HepG2 (cell line): ENCODE results near the gene SAMD13. TPM values are rescaled to one million over a fixed set of nuclear protein-coding genes. Genes with fewer than 3 reads are reported as not detected.

Experiments used
- ATAC-seq: fragments of 200-7000 bp; cut with Tn5 transposase; 3 replicates; pipeline ENCODE4 v1.9.1; 2020; ENCODE audit warnings: mild to moderate bottlenecking, moderate library complexity
- BruUV-seq: library from RNA; stranded (reverse); fragments of 400-500 nt; replicated peaks from 2 replicates; lab custom pipeline; 2021; lab: Mats Ljungman, UMichigan
- CTCF ChIA-PET: fragments of 300-600 bp; formaldehyde crosslinking; extraction: SDS; loops from one replicate; lab custom pipeline; 2021; ENCODE audit warnings: low total read pairs, inconsistent platforms, low intra/inter-chr PET ratio; lab: Yijun Ruan, JAX
- POLR2A ChIA-PET: fragments of 350-600 bp; sonication (Branson Sonifier 250); formaldehyde crosslinking; loops from one replicate; lab custom pipeline; 2020; ENCODE audit warnings: antibody characterized with exemption, inconsistent platforms; lab: Yijun Ruan, JAX
- DNase-seq: peaks from one replicate; pipeline ENCODE4 v3.0.0-alpha.2; 2015; ENCODE audit warnings: low spot score
- FAIRE-seq: peaks from 3 replicates; lab custom pipeline; 2011; peaks lifted over from hg19 to GRCh38; lab: Jason Lieb, UNC
- H2AFZ ChIP-seq: one replicate; pipeline ENCODE4 v1.6.1; 2011; ENCODE audit warnings: low read length, inconsistent platforms
- H3K27ac ChIP-seq: fragments of 300-600 bp; 3 replicates; pipeline ENCODE4 v1.8.0; 2011; ENCODE audit warnings: mixed run types, mild to moderate bottlenecking, mixed read lengths, low read length, inconsistent platforms; ENCODE audit not compliant: insufficient read depth; ENCODE audit errors: extremely low read length
- H3K27me3 ChIP-seq, 2 experiments: fragments of 200-600 bp in 1 of 2; 2 replicates in 1 of 2; 3 replicates in 1 of 2; pipeline versions ENCODE4 v1.6.0 to v1.8.0; 2011; ENCODE audit warnings: low read length in 2 of 2, mild to moderate bottlenecking in 2 of 2, moderate library complexity in 2 of 2, inconsistent platforms in 1 of 2; ENCODE audit not compliant: insufficient read depth in 2 of 2, control insufficient read depth in 1 of 2
- H3K36me3 ChIP-seq, 2 experiments: fragments of 200-600 bp in 1 of 2; replicated peaks in 1 of 2; 2 replicates in 1 of 2; 3 replicates in 1 of 2; pipeline versions ENCODE4 v1.5.1 to v1.8.0; 2011; ENCODE audit warnings: low read length in 2 of 2, inconsistent platforms in 1 of 2; ENCODE audit not compliant: insufficient read depth in 2 of 2, control insufficient read depth in 1 of 2
- H3K4me1 ChIP-seq: 2 replicates; pipeline ENCODE4 v1.5.1; 2012; ENCODE audit warnings: low read length, inconsistent platforms; ENCODE audit not compliant: insufficient read depth
- H3K4me2 ChIP-seq: 2 replicates; pipeline ENCODE4 v1.6.0; 2011; ENCODE audit warnings: low read depth, low read length, inconsistent platforms
- H3K4me3 ChIP-seq, 3 experiments: fragments of 200-600 bp in 1 of 3; sonication (generic), shearing (Covaris generic) in 1 of 3; replicated peaks in 1 of 3; 2 replicates each; pipeline ENCODE4 v1.5.1; 2011 to 2016; ENCODE audit warnings: low read length in 3 of 3, inconsistent platforms in 2 of 3, low read depth in 2 of 3, mild to moderate bottlenecking in 2 of 3, control low read depth in 1 of 3, mixed read lengths in 1 of 3; ENCODE audit not compliant: insufficient read depth in 1 of 3
- H3K79me2 ChIP-seq: one replicate; pipeline ENCODE4 v1.6.1; 2011; ENCODE audit warnings: low read length, inconsistent platforms; ENCODE audit not compliant: insufficient read depth
- H3K9ac ChIP-seq: 2 replicates; pipeline ENCODE4 v1.6.0; 2011; ENCODE audit warnings: mild to moderate bottlenecking, low read depth, low read length, inconsistent platforms; ENCODE audit not compliant: insufficient read depth
- H3K9me3 ChIP-seq: 2 replicates; pipeline ENCODE4 v1.5.1; 2012; ENCODE audit warnings: mild to moderate bottlenecking, low read length
- H4K20me1 ChIP-seq: 2 replicates; pipeline ENCODE4 v1.6.0; 2011; ENCODE audit warnings: inconsistent platforms, mild to moderate bottlenecking, low read length, moderate library complexity; ENCODE audit not compliant: insufficient read depth
- ELF4 ChIP-seq: sonication (generic); formaldehyde crosslinking; IDR thresholded peaks from 2 replicates; pipeline ENCODE4 v1.5.0; 2020; ENCODE audit warnings: missing genetic modification reagents, mild to moderate bottlenecking, moderate library complexity, borderline replicate concordance
- MAFK ChIP-seq, 2 experiments: IDR thresholded peaks in 1 of 2; conservative IDR thresholded peaks in 1 of 2; 2 replicates each; pipeline ENCODE4 v1.6.1; 2011; ENCODE audit warnings: improper control_type of control experiment in 2 of 2, low read length in 2 of 2
- NR2F6 ChIP-seq, 2 experiments: IDR thresholded peaks; 2 replicates each; pipeline ENCODE4 v1.6.1; 2016; ENCODE audit warnings: antibody characterized with exemption in 1 of 2, mild to moderate bottlenecking in 1 of 2
- PAXIP1 ChIP-seq: sonication (generic); formaldehyde crosslinking; conservative IDR thresholded peaks from 2 replicates; pipeline ENCODE4 v1.4.0; 2020; ENCODE audit warnings: mild to moderate bottlenecking, missing genetic modification reagents, moderate library complexity
- SMAD9 ChIP-seq: sonication (generic); formaldehyde crosslinking; IDR thresholded peaks from 2 replicates; pipeline ENCODE4 v1.5.1; 2020; ENCODE audit warnings: mild to moderate bottlenecking, missing genetic modification reagents
- SP5 ChIP-seq: IDR thresholded peaks from 2 replicates; pipeline ENCODE4 v1.6.1; 2016; ENCODE audit warnings: low read depth, borderline replicate concordance
- TAF1 ChIP-seq: sonication (generic); formaldehyde crosslinking; IDR thresholded peaks from 2 replicates; pipeline ENCODE4 v1.4.0; 2020; ENCODE audit warnings: missing genetic modification reagents
- ZFY ChIP-seq: sonication (generic); formaldehyde crosslinking; IDR thresholded peaks from 2 replicates; pipeline ENCODE4 v1.4.0; 2020; ENCODE audit warnings: missing genetic modification reagents
- ZNF160 ChIP-seq: sonication (generic); formaldehyde crosslinking; IDR thresholded peaks from 2 replicates; pipeline ENCODE4 v1.8.0; 2022; ENCODE audit warnings: mild to moderate bottlenecking, inconsistent platforms, missing genetic modification reagents
- ZNF546 ChIP-seq: sonication (generic); formaldehyde crosslinking; conservative IDR thresholded peaks from 2 replicates; pipeline ENCODE4 v1.8.1; 2023; ENCODE audit warnings: mild to moderate bottlenecking, missing genetic modification reagents
- ZNF878 ChIP-seq: sonication (generic); formaldehyde crosslinking; IDR thresholded peaks from 2 replicates; pipeline ENCODE4 v1.8.1; 2023; ENCODE audit warnings: mild to moderate bottlenecking, missing genetic modification reagents, moderate library complexity
- ZZZ3 ChIP-seq: sonication (generic); formaldehyde crosslinking; IDR thresholded peaks from 2 replicates; pipeline ENCODE4 v1.4.0; 2020; ENCODE audit warnings: missing genetic modification reagents, mild to moderate bottlenecking, borderline replicate concordance
- WGBS: methylation state at CpG from one replicate; pipeline ENCODE4 v1.1.6; 2017; ENCODE audit warnings: low lambda C conversion rate; 5-methylcytosine and 5-hydroxymethylcytosine counted together
- in situ Hi-C: cut with HindIII; loops from 2 replicates; pipeline ENCODE4 v1.10.0; 2017; ENCODE audit warnings: low pct_unique_long_range_greater_than_20kb; ENCODE audit not compliant: extremely low pct_ligation_motif_present
- intact Hi-C: fragments of 100-400 bp; cut with micrococcal nuclease; formaldehyde crosslinking; loops from one replicate; pipeline ENCODE4 v1.10.0; 2022; ENCODE audit not compliant: unreplicated experiment
- polyA plus RNA-seq, 8 experiments: library from polyadenylated mRNA; depleted of rRNA in 3 of 8; stranded (reverse) in 7 of 8; unstranded in 1 of 8; fragments of >200 nt; fragmentation: Illumina TruSeq in 4 of 8; extraction: Trizol in 4 of 8; gene quantifications; 2 replicates each; pipeline versions ENCODE4 v1.2.1 to v1.2.3, GENCODE V29; 2011 to 2016; ENCODE audit warnings: low read depth in 4 of 8, missing spikeins in 1 of 8, mixed read lengths in 1 of 8; ENCODE audit not compliant: insufficient read depth in 1 of 8
- total RNA-seq, 5 experiments: library from RNA; depleted of rRNA; stranded (reverse); fragments of >200 nt; fragmentation: Illumina TruSeq; extraction: Trizol; gene quantifications; 2 replicates each; pipeline ENCODE4 v1.2.3, GENCODE V29; 2016; ENCODE audit warnings: low read depth in 1 of 5
- TF ChIP-seq, protein P1 (sequence below): sonication (generic); formaldehyde crosslinking; IDR thresholded peaks from 2 replicates; pipeline ENCODE4 v1.4.0; 2020; ENCODE audit warnings: mild to moderate bottlenecking, missing genetic modification reagents, borderline replicate concordance

SAMD13 gene
- total and polyA plus RNA-seq, 2 of the 13 experiments (the other 11 are each of a cell fraction or from before 2014, with no cell fraction given): 0.09 to 0.18 TPM

DNA sequence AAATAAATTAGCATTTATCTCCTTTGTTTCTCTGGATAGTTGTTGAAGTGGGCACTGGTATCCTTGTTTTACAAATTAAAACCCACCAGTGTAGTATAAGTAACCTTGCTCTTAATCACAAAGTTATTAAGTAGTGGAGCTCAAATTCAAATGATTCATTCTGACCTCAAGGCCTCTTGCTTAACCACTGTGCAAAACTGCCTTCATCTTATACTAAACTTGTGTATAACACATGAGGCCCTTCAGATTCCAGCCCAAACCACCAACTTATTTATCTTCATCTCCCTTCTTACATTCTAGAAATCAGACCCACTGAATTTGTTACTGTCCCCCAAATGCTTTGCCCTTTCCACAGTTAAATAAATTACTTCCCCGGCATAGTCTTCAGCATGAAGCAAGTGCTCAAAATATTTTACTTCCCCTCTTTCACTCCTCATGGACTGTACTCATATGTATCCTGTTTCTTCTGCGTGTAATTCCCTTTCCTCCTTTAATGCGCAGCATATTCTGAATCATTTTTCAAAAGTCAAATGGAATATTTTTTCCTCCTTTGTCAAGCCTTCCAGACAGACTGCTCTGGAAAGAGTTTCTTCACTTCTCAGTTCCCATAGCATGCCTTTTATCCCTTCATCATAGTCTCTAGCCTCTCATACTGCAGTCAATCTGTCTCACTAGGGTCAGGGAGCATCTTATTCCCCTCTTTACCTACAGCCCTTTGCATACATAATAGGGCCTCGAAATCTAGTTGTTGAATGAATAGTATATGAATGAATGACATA is 77.8 kb downstream of the SAMD13 start:
- DNase-seq (no peak), ATAC-seq (no peak), FAIRE-seq (no peak)
- no peak for TF ChIP-seq SP5 (CRISPR knock-in tag)
- no peak for TF ChIP-seq ELF4
- TF ChIP-seq ZZZ3 (CRISPR knock-in tag): no peak
- no peak for TF ChIP-seq MAFK (conservative IDR thresholded peaks at IDR 0.05 in 1 of 2, IDR thresholded peaks at IDR 0.05 in 1 of 2; ENCODE audit: low read length in 2 of 2)
- TF ChIP-seq ZNF160 (CRISPR knock-in tag): no peak
- no peak for TF ChIP-seq ZNF878 (CRISPR knock-in tag)
- no peak for TF ChIP-seq NR2F6 (IDR thresholded peaks at IDR 0.05)
- no peak for TF ChIP-seq NR2F6 (CRISPR knock-in tag; IDR thresholded peaks at IDR 0.05)
- TF ChIP-seq PAXIP1 (CRISPR knock-in tag): no peak
- TF ChIP-seq SMAD9: no peak
- no peak for TF ChIP-seq ZNF546
- no peak for TF ChIP-seq ZFY (CRISPR knock-in tag)
- TF ChIP-seq TAF1 (CRISPR knock-in tag): no peak
- TF ChIP-seq, protein P1, sequence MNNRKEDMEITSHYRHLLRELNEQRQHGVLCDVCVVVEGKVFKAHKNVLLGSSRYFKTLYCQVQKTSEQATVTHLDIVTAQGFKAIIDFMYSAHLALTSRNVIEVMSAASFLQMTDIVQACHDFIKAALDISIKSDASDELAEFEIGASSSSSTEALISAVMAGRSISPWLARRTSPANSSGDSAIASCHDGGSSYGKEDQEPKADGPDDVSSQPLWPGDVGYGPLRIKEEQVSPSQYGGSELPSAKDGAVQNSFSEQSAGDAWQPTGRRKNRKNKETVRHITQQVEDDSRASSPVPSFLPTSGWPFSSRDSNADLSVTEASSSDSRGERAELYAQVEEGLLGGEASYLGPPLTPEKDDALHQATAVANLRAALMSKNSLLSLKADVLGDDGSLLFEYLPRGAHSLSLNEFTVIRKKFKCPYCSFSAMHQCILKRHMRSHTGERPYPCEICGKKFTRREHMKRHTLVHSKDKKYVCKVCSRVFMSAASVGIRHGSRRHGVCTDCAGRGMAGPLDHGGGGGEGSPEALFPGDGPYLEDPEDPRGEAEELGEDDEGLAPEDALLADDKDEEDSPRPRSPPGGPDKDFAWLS (CRISPR knock-in tag): no peak
- Histone ChIP-seq H4K20me1 (no peaks in the 10 kb centered on the region), H2AFZ (no peak overlapping the region), H3K9me3 (no peaks in the 10 kb centered on the region), H3K4me3 (no peak overlapping the region), H3K36me3 (no peaks in the 10 kb centered on the region), H3K9ac (no peak overlapping the region), H3K4me2 (no peak overlapping the region), H3K27me3 (no peaks in the 10 kb centered on the region), H3K27ac (no peak overlapping the region), H3K79me2 (no peaks in the 10 kb centered on the region), H3K4me1 (no peaks in the 10 kb centered on the region)
- POLR2A ChIA-PET: no interaction called here
- 47% methylated on average over 4 of the region's 4 CpGs for WGBS
- no TSS peak for BruUV-seq
- intact Hi-C loops: no loop called here
- CTCF ChIA-PET: no interaction called here
- in situ Hi-C loops: no loop called here
